Breast epithelium (tissue), 4 donors: ENCODE measurements around the gene NAA80. TPM values are rescaled to one million over a fixed set of nuclear protein-coding genes. Genes with fewer than 3 reads are reported as not detected.
A peak's percentile ranks its signal among the peaks of the same experiment; 100 is the strongest.

Experiments
- DNase-seq, 2 donors: peaks; one replicate each; pipeline ENCODE4 v3.0.0-alpha.2; 2019; ENCODE audit warnings: low spot score in 2 of 2
- H3K27ac ChIP-seq, 2 donors: fragments of 200-600 bp; sonication (generic) in 1 of 2; one replicate each; pipeline ENCODE4 v1.5.1; 2016 to 2019; ENCODE audit warnings: mild to moderate bottlenecking in 1 of 2
- H3K27me3 ChIP-seq, 2 donors: fragments of 200-600 bp; sonication (generic) in 1 of 2; one replicate each; pipeline versions ENCODE4 v1.5.1 to v1.6.0; 2017 to 2019; ENCODE audit warnings: control low read depth in 1 of 2, mild to moderate bottlenecking in 1 of 2
- H3K36me3 ChIP-seq: fragments of 200-600 bp; one replicate; pipeline ENCODE4 v1.5.1; 2019
- H3K4me1 ChIP-seq, 2 donors: fragments of 200-600 bp; sonication (generic); one replicate each; pipeline ENCODE4 v1.5.1; 2016 to 2019; ENCODE audit warnings: control low read depth in 1 of 2
- H3K4me3 ChIP-seq, 3 donors: fragments of 200-600 bp; sonication (generic); 1 replicate in 2 of 3; 2 replicates in 1 of 3; pipeline ENCODE4 v1.5.1; 2016 to 2019; ENCODE audit warnings: mild to moderate bottlenecking in 3 of 3, moderate library complexity in 2 of 3
- H3K9me3 ChIP-seq, 2 donors: fragments of 200-600 bp; sonication (generic) in 1 of 2; one replicate each; pipeline ENCODE4 v1.5.1; 2016 to 2019; ENCODE audit warnings: control low read depth in 1 of 2
- POLR2A ChIP-seq: fragments of 450-650 bp; IDR thresholded peaks from one replicate; pipeline ENCODE4 v1.6.1; 2016; ENCODE audit warnings: antibody characterized with exemption, mild to moderate bottlenecking, moderate library complexity
- POLR2AphosphoS5 ChIP-seq, 3 donors: sonication (generic); formaldehyde crosslinking; IDR thresholded peaks; one replicate each; pipeline ENCODE4 v1.6.1; 2017; ENCODE audit warnings: antibody characterized with exemption in 3 of 3
- intact Hi-C: fragments of 100-400 bp; cut with DNase I; formaldehyde crosslinking; loops from one replicate; pipeline ENCODE4 v1.15.1; 2023; ENCODE audit warnings: low total_unique reads
- total RNA-seq, 3 donors: library from RNA; depleted of rRNA; stranded (reverse); fragments of >200 nt; gene quantifications; one replicate each; pipeline ENCODE4 v1.1.0, GENCODE V29; 2016
- TF ChIP-seq, protein P1 (sequence below), 3 donors: fragments of 450-650 bp; IDR thresholded peaks; one replicate each; pipeline ENCODE4 v1.5.1; 2016 to 2017; ENCODE audit warnings: antibody characterized with exemption in 3 of 3, mild to moderate bottlenecking in 3 of 3, moderate library complexity in 3 of 3

NAA80 gene, protein sequence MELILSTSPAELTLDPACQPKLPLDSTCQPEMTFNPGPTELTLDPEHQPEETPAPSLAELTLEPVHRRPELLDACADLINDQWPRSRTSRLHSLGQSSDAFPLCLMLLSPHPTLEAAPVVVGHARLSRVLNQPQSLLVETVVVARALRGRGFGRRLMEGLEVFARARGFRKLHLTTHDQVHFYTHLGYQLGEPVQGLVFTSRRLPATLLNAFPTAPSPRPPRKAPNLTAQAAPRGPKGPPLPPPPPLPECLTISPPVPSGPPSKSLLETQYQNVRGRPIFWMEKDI
- 1 to 10 TPM; 6.0 to 8.8 (median 8.5) TPM for total RNA-seq

DNA sequence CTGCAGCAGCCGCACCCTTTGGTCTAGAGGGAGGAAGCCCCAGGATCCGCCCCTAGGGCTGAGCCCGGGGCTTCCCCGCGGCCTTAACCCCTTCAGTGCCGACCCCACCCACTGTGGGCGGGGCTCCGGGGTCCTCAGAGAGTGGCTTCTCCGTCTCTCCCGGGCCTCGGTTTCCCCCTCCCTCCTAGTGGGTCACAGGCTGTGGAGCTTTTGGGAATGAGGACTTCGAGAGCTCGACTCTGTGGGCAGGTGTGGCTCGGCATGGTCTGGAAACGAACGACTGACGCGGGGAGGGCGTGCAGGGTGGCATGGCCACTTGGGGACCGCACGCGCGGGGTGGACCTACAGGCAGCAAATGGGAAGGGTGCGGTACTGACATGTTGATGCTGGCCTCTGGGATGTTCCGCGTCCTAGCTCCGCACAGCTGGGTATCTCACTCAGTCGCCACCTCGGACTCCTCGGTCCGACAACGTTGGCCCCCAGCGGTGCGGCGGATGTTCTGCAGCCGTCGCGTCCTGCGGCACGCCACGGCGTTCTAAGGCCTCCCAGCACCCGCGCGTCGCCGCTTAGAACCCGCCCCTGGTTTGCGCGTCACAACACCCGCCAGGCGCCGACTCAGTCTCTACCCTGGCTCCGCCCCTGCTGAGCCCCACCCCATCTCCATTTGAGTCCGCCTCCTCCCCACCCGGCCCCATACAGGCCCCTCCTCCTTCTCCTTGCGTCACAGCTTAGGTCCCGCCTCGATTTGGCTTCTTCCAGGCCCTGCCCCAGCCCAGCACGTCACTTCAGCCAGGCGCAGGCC lies at the start of gene NAA80, which contains the start of gene HYAL3:
NAA80 (minus strand) TSS at position 570 of the 802 bp plus-strand sequence. CDS start 1,942 bp downstream, outside the sequence.
HYAL3 (minus strand) TSS at position 570 of the 802 bp plus-strand sequence. CDS start 3,803 bp downstream, outside the sequence.
- H3K27ac ChIP-seq, result peak within 1 kb of the TSS; percentile 91 to 94
- no peaks in the 10 kb centered on the region for H3K27me3 ChIP-seq
- peak within 1 kb of the TSS; percentile 62 to 92 (median 70) for H3K4me3 ChIP-seq
- DNase-seq, result peak; percentile 99
- no peaks in the 10 kb centered on the region for H3K36me3 ChIP-seq
- no peaks in the 10 kb centered on the region for H3K9me3 ChIP-seq
- TF ChIP-seq POLR2A, result peak; percentile 69
- peak; percentile 26 to 86 (median 69) for TF ChIP-seq POLR2AphosphoS5 (IDR thresholded peaks at IDR 0.05)
- TF ChIP-seq, protein P1, sequence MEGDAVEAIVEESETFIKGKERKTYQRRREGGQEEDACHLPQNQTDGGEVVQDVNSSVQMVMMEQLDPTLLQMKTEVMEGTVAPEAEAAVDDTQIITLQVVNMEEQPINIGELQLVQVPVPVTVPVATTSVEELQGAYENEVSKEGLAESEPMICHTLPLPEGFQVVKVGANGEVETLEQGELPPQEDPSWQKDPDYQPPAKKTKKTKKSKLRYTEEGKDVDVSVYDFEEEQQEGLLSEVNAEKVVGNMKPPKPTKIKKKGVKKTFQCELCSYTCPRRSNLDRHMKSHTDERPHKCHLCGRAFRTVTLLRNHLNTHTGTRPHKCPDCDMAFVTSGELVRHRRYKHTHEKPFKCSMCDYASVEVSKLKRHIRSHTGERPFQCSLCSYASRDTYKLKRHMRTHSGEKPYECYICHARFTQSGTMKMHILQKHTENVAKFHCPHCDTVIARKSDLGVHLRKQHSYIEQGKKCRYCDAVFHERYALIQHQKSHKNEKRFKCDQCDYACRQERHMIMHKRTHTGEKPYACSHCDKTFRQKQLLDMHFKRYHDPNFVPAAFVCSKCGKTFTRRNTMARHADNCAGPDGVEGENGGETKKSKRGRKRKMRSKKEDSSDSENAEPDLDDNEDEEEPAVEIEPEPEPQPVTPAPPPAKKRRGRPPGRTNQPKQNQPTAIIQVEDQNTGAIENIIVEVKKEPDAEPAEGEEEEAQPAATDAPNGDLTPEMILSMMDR (IDR thresholded peaks at IDR 0.05), result peak; percentile 23 to 59 (median 56)
- H3K4me1 ChIP-seq, result peaks cover 5 to 11% of the 10 kb centered on the region in 2 donors
- intact Hi-C loops, result loop anchor here (5.0 kb wide), 2 partner anchors 867 to 1038 kb away; no protein-coding TSS in a partner anchor

DNA sequence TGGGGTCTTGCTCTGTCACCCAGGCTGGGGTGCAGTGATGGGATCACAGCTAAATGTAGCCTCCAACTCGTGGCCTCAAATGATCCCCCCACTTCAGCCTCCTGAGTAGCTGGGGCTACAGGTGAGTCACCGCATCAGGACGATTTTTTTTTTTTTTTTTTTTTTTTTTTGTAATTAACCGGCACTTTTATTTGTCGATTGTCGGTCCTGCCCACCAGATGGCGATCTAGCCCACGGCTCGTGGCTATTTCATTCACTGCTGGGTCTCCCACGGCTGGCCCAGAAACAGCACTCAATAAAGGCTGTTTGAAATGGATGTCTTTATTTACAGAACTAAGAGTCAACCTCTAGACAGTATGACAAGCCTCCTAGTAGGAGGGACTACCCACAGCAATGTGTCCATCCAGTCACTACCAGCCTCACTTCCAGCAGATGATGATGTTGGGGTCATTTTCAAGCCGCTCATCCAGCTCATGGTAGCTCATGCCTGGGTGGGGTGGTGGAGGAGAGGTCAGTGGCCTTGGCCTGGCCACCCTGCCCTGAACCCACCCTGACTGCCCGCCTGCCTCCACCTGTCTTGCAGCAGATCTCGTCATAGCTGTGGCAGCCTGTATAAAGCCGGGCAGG lies 48.1 kb upstream of the NAA80 start:
- no peak for TF ChIP-seq POLR2A
- TF ChIP-seq, protein P1 (IDR thresholded peaks at IDR 0.05), result peak in 2 of 3 donors; percentile 31 to 61
- Histone ChIP-seq H3K27me3 (no peaks in the 10 kb centered on the region), H3K36me3 (no peaks in the 10 kb centered on the region), H3K4me1 (peaks cover 11 to 13% of the 10 kb centered on the region in 2 donors), H3K4me3 (no peak overlapping the region), H3K27ac (peak overlapping the region in 1 of 2 donors; percentile 32), H3K9me3 (no peaks in the 10 kb centered on the region)
- peak in 1 of 2 donors; percentile 58 for DNase-seq
- intact Hi-C loops, result no loop called here

DNA sequence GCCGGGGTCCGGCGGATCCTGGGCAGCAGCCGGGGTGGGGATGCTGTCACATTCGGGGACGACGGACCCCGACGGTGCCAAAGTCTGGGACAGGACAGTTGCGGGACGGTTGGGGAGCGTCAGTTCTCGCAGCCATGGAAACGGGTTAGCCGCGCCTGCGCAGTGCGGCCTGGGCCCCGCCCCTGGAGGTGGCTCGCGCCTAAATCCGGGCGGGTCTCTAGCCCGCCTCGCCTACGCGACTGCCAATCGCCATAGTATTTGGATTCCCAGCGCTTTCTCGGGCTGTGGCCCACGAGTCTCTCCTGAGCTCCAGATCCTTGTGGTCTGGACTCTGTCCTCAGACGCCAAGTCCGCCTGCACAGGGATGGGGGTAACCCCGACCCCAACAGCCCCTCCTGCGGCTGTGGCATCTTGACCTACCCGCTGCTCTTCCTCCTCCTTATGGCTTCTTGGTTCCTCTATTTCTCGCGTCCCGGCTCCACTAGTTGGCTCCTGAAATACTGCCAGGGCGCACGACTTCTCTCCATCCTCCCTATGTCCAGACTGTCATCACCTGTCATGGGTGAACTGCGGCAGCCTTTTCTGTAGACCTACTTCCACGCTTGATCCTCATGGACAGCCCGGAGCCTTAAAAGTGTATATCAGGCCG lies 46.5 kb upstream of the NAA80 start, which contains the start of gene ZMYND10:
ZMYND10 (minus strand) TSS at position 147 of the 649 bp plus-strand sequence. CDS start 153 bp downstream, outside the sequence.
- peak within 1 kb of the TSS; percentile 32 to 67 (median 51) for H3K4me3 ChIP-seq
- peak; percentile 60 to 74 for DNase-seq
- H3K27ac ChIP-seq, result peak within 1 kb of the TSS in 1 of 2 donors; percentile 25
- TF ChIP-seq POLR2AphosphoS5 (IDR thresholded peaks at IDR 0.05) (no peak), POLR2A (no peak)
- TF ChIP-seq, protein P1 (IDR thresholded peaks at IDR 0.05), result no peak
- no peaks in the 10 kb centered on the region for H3K27me3 ChIP-seq
- intact Hi-C loops, result no loop called here
- H3K36me3 ChIP-seq, result no peaks in the 10 kb centered on the region
- H3K9me3 ChIP-seq, result no peaks in the 10 kb centered on the region
- peaks cover 11 to 12% of the 10 kb centered on the region in 2 donors for H3K4me1 ChIP-seq

DNA sequence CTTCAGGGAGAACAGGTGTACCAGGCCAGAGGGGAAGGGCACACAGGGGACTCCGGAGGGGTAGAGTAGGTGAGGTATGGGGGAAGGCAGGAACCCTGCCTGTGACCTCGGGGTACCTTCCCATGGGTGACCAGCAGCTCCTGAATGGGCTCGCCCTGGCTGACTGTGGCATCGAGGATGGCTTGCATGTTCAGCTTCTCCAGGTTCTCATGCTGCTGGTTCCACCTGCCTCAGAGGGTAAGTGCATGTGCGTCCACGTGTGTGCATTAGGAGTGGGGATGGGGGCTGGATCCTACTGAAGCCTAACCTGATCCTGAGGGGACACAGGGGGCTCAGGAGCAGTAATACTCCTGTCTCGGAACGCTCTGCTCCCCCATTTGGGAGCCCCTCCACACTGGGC lies 45.8 kb upstream of the NAA80 start:
- H3K27me3 ChIP-seq, result no peaks in the 10 kb centered on the region
- H3K36me3 ChIP-seq, result no peaks in the 10 kb centered on the region
- intact Hi-C loops, result no loop called here
- H3K27ac ChIP-seq, result no peak overlapping the region
- H3K4me3 ChIP-seq, result peak overlapping the region in 2 of 3 donors; percentile 51 to 67
- no peaks in the 10 kb centered on the region for H3K9me3 ChIP-seq
- peaks cover 11 to 17% of the 10 kb centered on the region in 2 donors for H3K4me1 ChIP-seq
- TF ChIP-seq, protein P1 (IDR thresholded peaks at IDR 0.05), result no peak
- TF ChIP-seq POLR2A (no peak), POLR2AphosphoS5 (IDR thresholded peaks at IDR 0.05) (no peak)
- DNase-seq, result no peak
